Measurements from ENCODE around the gene ST3GAL6. TPM values are rescaled to one million over a fixed set of nuclear protein-coding genes. Genes with fewer than 3 reads are reported as not detected.

Gene ST3GAL6
- total and polyA plus RNA-seq, 2 of the 8 experiments (the other 6 are each of a cell fraction or from before 2014, with no cell fraction given) = 3.3 to 6.1 TPM

DNA sequence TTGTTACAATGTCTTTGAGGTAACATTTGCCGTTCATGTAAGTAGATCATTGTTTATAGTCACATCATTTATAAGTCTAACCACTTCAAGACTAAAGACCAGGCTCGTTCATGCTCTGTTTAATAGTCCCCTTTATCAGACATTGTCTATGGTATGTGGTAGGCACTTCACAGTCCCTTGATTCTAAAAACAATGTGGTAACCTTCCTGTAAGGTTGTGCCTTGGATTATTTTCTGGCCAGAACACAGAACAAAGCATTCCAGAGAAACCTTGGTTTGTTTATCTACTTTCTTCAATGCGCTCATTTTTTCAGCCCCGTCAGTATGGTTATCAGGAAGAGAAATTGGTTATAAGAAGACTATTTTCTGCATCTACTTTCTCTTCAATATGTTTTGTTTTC is 16.3 kb upstream of the ST3GAL6 start:
- Histone ChIP-seq H2BK20ac (ENCODE audit: low read length) (no peak overlapping the region), H3K27ac (ENCODE audit: low read depth, low read length) (no peak overlapping the region), H4K91ac (replicated peaks; ENCODE audit: insufficient read length, low read length) (no peak overlapping the region), H2AFZ (ENCODE audit: low read length) (no peak overlapping the region), H2BK120ac (replicated peaks; ENCODE audit: low read depth, low read length) (no peak overlapping the region), H4K20me1 (replicated peaks in 1 of 2; ENCODE audit: control insufficient read depth in 1 of 2, insufficient read depth in 2 of 2, low read length in 2 of 2) (no peaks in the 10 kb centered on the region), H2AK5ac (ENCODE audit: low read depth, low read length) (no peak overlapping the region), H3K18ac (ENCODE audit: extremely low read depth, low read length) (no peak overlapping the region), H2BK5ac (ENCODE audit: low read depth, low read length) (no peak overlapping the region), H3K27me3 (replicated peaks in 1 of 4; ENCODE audit: control insufficient read depth in 3 of 4, extremely low read depth in 1 of 4, insufficient read depth in 3 of 4, low read length in 3 of 4) (no peaks in the 10 kb centered on the region), H3K4ac (replicated peaks; ENCODE audit: insufficient read length, low read depth, low read length) (no peak overlapping the region), H3K9ac (replicated peaks in 1 of 4; ENCODE audit: extremely low read depth in 1 of 4, low read depth in 3 of 4, low read length in 3 of 4) (no peak overlapping the region), H3K36me3 (ENCODE audit: control insufficient read depth in 2 of 4, insufficient read depth in 4 of 4, low read length in 3 of 4) (no peaks in the 10 kb centered on the region), H2BK12ac (ENCODE audit: low read depth, low read length) (no peak overlapping the region), H3K4me3 (ENCODE audit: extremely low read depth in 1 of 4, insufficient read depth in 2 of 4, low read depth in 3 of 4, low read length in 4 of 4) (no peak overlapping the region), H4K5ac (ENCODE audit: insufficient read length, low read depth, low read length) (no peak overlapping the region), H3K23ac (ENCODE audit: insufficient read length) (no peak overlapping the region), H2BK15ac (ENCODE audit: low read length) (no peak overlapping the region), H3K79me2 (ENCODE audit: control insufficient read depth in 1 of 2, insufficient read depth in 2 of 2, low read length in 2 of 2) (peaks cover 0 to 3% of the 10 kb centered on the region in 2 experiments; a peak in 1 of 4 replicates), H3K23me2 (ENCODE audit: low read depth, low read length) (no peaks in the 10 kb centered on the region; the same call in 1 of the 2 replicates), H3K4me2 (ENCODE audit: insufficient read depth in 1 of 2, low read depth in 2 of 2, low read length in 2 of 2) (no peak overlapping the region), H3K4me1 (replicated peaks in 1 of 4; ENCODE audit: control insufficient read depth in 3 of 4, insufficient read depth in 4 of 4, low read length in 3 of 4) (no peaks in the 10 kb centered on the region), H3K79me1 (ENCODE audit: low read depth, low read length) (no peaks in the 10 kb centered on the region), H3K9me3 (ENCODE audit: insufficient read depth in 2 of 2, low read depth in 1 of 2, low read length in 1 of 2) (no peaks in the 10 kb centered on the region), H3K56ac (replicated peaks; ENCODE audit: insufficient read length, low read depth, low read length) (no peak overlapping the region), H3K14ac (ENCODE audit: insufficient read length) (no peak overlapping the region), H4K8ac (ENCODE audit: extremely low read depth, insufficient read depth, low read length) (no peak overlapping the region)
- no peak for FAIRE-seq
- no peak for DNase-seq (ENCODE audit: low read depth in 1 of 2, low spot score in 2 of 2)
- 91% methylated on average over 4 of the region's 4 CpGs; no CpG with 5 or more reads in 1 of the 2 experiments for WGBS, 2 experiments (ENCODE audit: extremely low coverage in 1 of 2, insufficient coverage in 1 of 2, insufficient read length in 1 of 2, insufficient replicate concordance in 2 of 2, low coverage in 1 of 2, low lambda C conversion rate in 2 of 2, missing lambda C conversion rate in 1 of 2)
- CTCF ChIA-PET (ENCODE audit: partially characterized antibody) = no interaction called here
- POLR2A ChIA-PET (ENCODE audit: partially characterized antibody) = no interaction called here
- TF ChIP-seq RFX5 (IDR thresholded peaks at IDR 0.05; ENCODE audit: borderline replicate concordance, low read depth, low read length) (no peak), CBX8 (IDR thresholded peaks at IDR 0.05; ENCODE audit: borderline replicate concordance, low read depth, low read length) (no peak), CHD1 (IDR thresholded peaks at IDR 0.05; ENCODE audit: low read depth, low read length) (no peak), CTBP2 (IDR thresholded peaks at IDR 0.05; ENCODE audit: borderline replicate concordance, insufficient read depth, insufficient read length, low read length) (no peak), ZNF274 (IDR thresholded peaks at IDR 0.05; ENCODE audit: borderline replicate concordance, extremely low read depth, low read length) (no peak), SP1 (IDR thresholded peaks at IDR 0.05; ENCODE audit: low read depth, low read length) (no peak), ATF2 (IDR thresholded peaks at IDR 0.05; ENCODE audit: low read length) (no peak), POLR2AphosphoS5 (IDR thresholded peaks at IDR 0.05; ENCODE audit: low read depth, low read length) (no peak), BCL11A (IDR thresholded peaks at IDR 0.05; ENCODE audit: low read depth in 2 of 2, low read length in 2 of 2) (no peak)
